Neural progenitor cell (in vitro differentiated cells): ENCODE data around the gene SLC35E3.

ENCODE experiments used
- CTCF ChIP-seq: fragments of 200-600 bp; sonication (generic); IDR thresholded peaks from 2 replicates; pipeline ENCODE4 v1.5.1; 2017; ENCODE audit warnings: antibody characterized with exemption, mild to moderate bottlenecking
- EZH2 ChIP-seq: fragments of 200-600 bp; sonication (generic); IDR thresholded peaks from 2 replicates; pipeline ENCODE4 v1.6.1; 2017; ENCODE audit warnings: antibody characterized with exemption, mild to moderate bottlenecking, moderate library complexity

GRCh38 chr12:68771223-68771925, 25.4 kb downstream of the SLC35E3 start:
- TF ChIP-seq CTCF (no peak), EZH2 (no peak)
